Prostate gland (tissue), 2 donors: ENCODE data around the gene FBRSL1.

ENCODE experiments used
- POLR2A ChIP-seq: fragments of 450-650 bp; IDR thresholded peaks from one replicate; pipeline ENCODE4 v1.6.1; 2016; ENCODE audit warnings: antibody characterized with exemption, mild to moderate bottlenecking
- POLR2AphosphoS5 ChIP-seq: sonication (generic); formaldehyde crosslinking; IDR thresholded peaks from one replicate; pipeline ENCODE4 v1.6.1; 2017; ENCODE audit warnings: antibody characterized with exemption
- TF ChIP-seq, protein P1 (sequence below), 4 experiments: fragments of 200-600 bp in 2 of 4; fragments of 450-650 bp in 2 of 4; sonication (generic) in 2 of 4; IDR thresholded peaks; 1 replicate in 3 of 4; 2 replicates in 1 of 4; pipeline ENCODE4 v1.5.1; 2016 to 2019; ENCODE audit warnings: antibody characterized with exemption in 4 of 4, mild to moderate bottlenecking in 2 of 4, moderate library complexity in 2 of 4

DNA sequence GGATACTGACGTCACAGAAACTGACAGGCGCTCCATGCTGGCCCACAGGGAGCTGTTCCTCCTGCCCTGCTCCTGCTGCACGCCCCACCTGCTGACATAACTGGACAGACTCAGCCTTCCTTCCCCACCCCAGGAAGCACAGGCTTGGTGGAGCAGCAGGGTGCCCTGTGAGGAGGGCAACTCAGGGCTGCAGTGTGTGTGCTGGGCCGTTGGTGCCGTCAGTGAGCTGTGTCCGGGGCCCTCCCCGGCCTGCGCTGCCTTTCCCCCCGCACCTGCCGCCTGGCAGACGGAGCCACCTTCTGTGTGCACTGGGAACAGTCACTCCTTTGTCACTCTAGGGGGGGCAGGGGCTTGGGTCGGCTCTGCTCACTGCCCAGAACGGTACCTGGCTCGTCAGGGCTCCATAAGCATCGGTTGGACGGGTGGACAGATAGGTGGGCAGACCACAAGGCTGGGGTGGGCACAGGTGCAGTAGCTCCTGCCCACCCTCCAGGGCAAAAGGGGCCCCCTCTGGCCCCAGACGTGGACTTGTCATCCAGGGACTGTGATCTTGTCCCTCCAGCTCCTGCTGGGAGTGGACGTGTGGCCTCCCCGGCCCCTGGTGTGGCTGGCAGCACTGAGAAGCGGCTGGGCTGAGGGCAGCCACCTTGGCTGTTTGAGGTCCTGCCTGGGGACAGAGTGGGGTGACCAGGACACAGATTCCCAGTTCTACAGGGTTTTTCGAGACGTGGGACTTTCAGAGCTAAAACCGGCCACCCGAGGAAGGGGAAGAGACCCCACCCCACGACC, 32.8 kb downstream of the FBRSL1 start:
- TF ChIP-seq, protein P1, sequence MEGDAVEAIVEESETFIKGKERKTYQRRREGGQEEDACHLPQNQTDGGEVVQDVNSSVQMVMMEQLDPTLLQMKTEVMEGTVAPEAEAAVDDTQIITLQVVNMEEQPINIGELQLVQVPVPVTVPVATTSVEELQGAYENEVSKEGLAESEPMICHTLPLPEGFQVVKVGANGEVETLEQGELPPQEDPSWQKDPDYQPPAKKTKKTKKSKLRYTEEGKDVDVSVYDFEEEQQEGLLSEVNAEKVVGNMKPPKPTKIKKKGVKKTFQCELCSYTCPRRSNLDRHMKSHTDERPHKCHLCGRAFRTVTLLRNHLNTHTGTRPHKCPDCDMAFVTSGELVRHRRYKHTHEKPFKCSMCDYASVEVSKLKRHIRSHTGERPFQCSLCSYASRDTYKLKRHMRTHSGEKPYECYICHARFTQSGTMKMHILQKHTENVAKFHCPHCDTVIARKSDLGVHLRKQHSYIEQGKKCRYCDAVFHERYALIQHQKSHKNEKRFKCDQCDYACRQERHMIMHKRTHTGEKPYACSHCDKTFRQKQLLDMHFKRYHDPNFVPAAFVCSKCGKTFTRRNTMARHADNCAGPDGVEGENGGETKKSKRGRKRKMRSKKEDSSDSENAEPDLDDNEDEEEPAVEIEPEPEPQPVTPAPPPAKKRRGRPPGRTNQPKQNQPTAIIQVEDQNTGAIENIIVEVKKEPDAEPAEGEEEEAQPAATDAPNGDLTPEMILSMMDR (IDR thresholded peaks at IDR 0.05) = no peak
- TF ChIP-seq POLR2AphosphoS5 (no peak), POLR2A (no peak)
